IgD-negative memory B cell (primary cell): Measurements from ENCODE around the gene FRY. TPM values are rescaled to one million over a fixed set of nuclear protein-coding genes. Genes with fewer than 3 reads are reported as not detected.

Experiments used
- H3K27ac Mint-ChIP-seq, 3 donors: one replicate each; pipeline ENCODE4 v1.8.0; 2020 to 2022; ENCODE audit warnings: mild to moderate bottlenecking in 3 of 3, mixed read lengths in 3 of 3, moderate library complexity in 1 of 3
- H3K27me3 Mint-ChIP-seq: one replicate; pipeline ENCODE4 v1.8.0; 2021; ENCODE audit warnings: mixed read lengths
- H3K36me3 Mint-ChIP-seq: one replicate; pipeline ENCODE4 v1.8.0; 2020; ENCODE audit warnings: mild to moderate bottlenecking, mixed read lengths
- H3K4me1 Mint-ChIP-seq, 3 donors: one replicate each; pipeline ENCODE4 v1.8.0; 2020 to 2022; ENCODE audit warnings: mixed read lengths in 3 of 3, mild to moderate bottlenecking in 1 of 3
- H3K4me3 Mint-ChIP-seq, 4 donors: one replicate each; pipeline ENCODE4 v1.8.0; 2020 to 2022; ENCODE audit warnings: mild to moderate bottlenecking in 4 of 4, mixed read lengths in 4 of 4, moderate library complexity in 3 of 4
- H3K9me3 Mint-ChIP-seq, 3 donors: one replicate each; pipeline ENCODE4 v1.8.0; 2020 to 2021; ENCODE audit warnings: mixed read lengths in 3 of 3, mild to moderate bottlenecking in 1 of 3
- polyA plus RNA-seq: library from polyadenylated mRNA; unstranded; fragments of 300-500 nt; fragmentation: Illumina TruSeq; gene quantifications from one replicate; pipeline ENCODE4 v1.2.3, GENCODE V29; 2021

FRY gene
- polyA plus RNA-seq, 1 donor from 2014 or later: 1.2 TPM

GRCh38 chr13:32254916-32255723 is 223.5 kb downstream of the FRY start:
- peaks cover 2% of the 10 kb centered on the region for H3K27me3 Mint-ChIP-seq
- H3K9me3 Mint-ChIP-seq: no peaks in the 10 kb centered on the region
- H3K4me1 Mint-ChIP-seq: no peaks in the 10 kb centered on the region
- H3K4me3 Mint-ChIP-seq: no peak overlapping the region
- no peak overlapping the region for H3K27ac Mint-ChIP-seq
- H3K36me3 Mint-ChIP-seq: no peaks in the 10 kb centered on the region

GRCh38 chr13:32255724-32256109 is 224.1 kb downstream of the FRY start:
- no peak overlapping the region for H3K27ac Mint-ChIP-seq

GRCh38 chr13:32256243-32256642 is 224.7 kb downstream of the FRY start:
- Mint-ChIP-seq H3K9me3 (no peaks in the 10 kb centered on the region), H3K4me1 (no peaks in the 10 kb centered on the region), H3K4me3 (no peak overlapping the region), H3K27ac (no peak overlapping the region), H3K36me3 (no peaks in the 10 kb centered on the region), H3K27me3 (peaks cover 2% of the 10 kb centered on the region)

More at GRCh38 chr13:32255724-32256109, 224.1 kb downstream of the FRY start:
- Mint-ChIP-seq H3K4me3 (no peak overlapping the region), H3K27me3 (peaks cover 2% of the 10 kb centered on the region), H3K9me3 (no peaks in the 10 kb centered on the region), H3K4me1 (no peaks in the 10 kb centered on the region), H3K36me3 (no peaks in the 10 kb centered on the region)

- no peak overlapping the region for H3K4me3 Mint-ChIP-seq
Observed at GRCh38 chr13:32257649-32258048, 226.1 kb downstream of the FRY start.

GRCh38 chr13:32259116-32259515 is 227.5 kb downstream of the FRY start:
- peaks cover 2% of the 10 kb centered on the region for H3K36me3 Mint-ChIP-seq
- H3K4me1 Mint-ChIP-seq: no peaks in the 10 kb centered on the region
- peaks cover 2% of the 10 kb centered on the region for H3K27me3 Mint-ChIP-seq
- peak overlapping the region in 1 of 3 donors; percentile 79 for H3K27ac Mint-ChIP-seq
- no peaks in the 10 kb centered on the region for H3K9me3 Mint-ChIP-seq
- no peak overlapping the region for H3K4me3 Mint-ChIP-seq

More at GRCh38 chr13:32257649-32258048, 226.1 kb downstream of the FRY start:
- Mint-ChIP-seq H3K27me3 (peaks cover 2% of the 10 kb centered on the region), H3K27ac (no peak overlapping the region), H3K9me3 (no peaks in the 10 kb centered on the region), H3K36me3 (peaks cover 2% of the 10 kb centered on the region), H3K4me1 (no peaks in the 10 kb centered on the region)

GRCh38 chr13:32261567-32261966 is 230.0 kb downstream of the FRY start:
- H3K27ac Mint-ChIP-seq: no peak overlapping the region
- no peaks in the 10 kb centered on the region for H3K27me3 Mint-ChIP-seq
- no peak overlapping the region for H3K4me3 Mint-ChIP-seq
- no peaks in the 10 kb centered on the region for H3K4me1 Mint-ChIP-seq
- peaks cover 2% of the 10 kb centered on the region for H3K36me3 Mint-ChIP-seq
- H3K9me3 Mint-ChIP-seq: no peaks in the 10 kb centered on the region

- Mint-ChIP-seq H3K4me1 (no peaks in the 10 kb centered on the region), H3K36me3 (peaks cover 2% of the 10 kb centered on the region), H3K27ac (no peak overlapping the region), H3K9me3 (no peaks in the 10 kb centered on the region), H3K4me3 (no peak overlapping the region), H3K27me3 (no peaks in the 10 kb centered on the region)
Observed at GRCh38 chr13:32262165-32262564, 230.6 kb downstream of the FRY start.

GRCh38 chr13:32262619-32263018 is 231.0 kb downstream of the FRY start:
- Mint-ChIP-seq H3K36me3 (peaks cover 2% of the 10 kb centered on the region), H3K9me3 (no peaks in the 10 kb centered on the region), H3K4me3 (no peak overlapping the region), H3K27me3 (no peaks in the 10 kb centered on the region), H3K27ac (no peak overlapping the region), H3K4me1 (no peaks in the 10 kb centered on the region)

GRCh38 chr13:32264407-32264806 is 232.8 kb downstream of the FRY start:
- no peaks in the 10 kb centered on the region for H3K4me1 Mint-ChIP-seq
- H3K4me3 Mint-ChIP-seq: no peak overlapping the region
- no peaks in the 10 kb centered on the region for H3K27me3 Mint-ChIP-seq
- peaks cover 2% of the 10 kb centered on the region for H3K36me3 Mint-ChIP-seq
- no peak overlapping the region for H3K27ac Mint-ChIP-seq
- no peaks in the 10 kb centered on the region for H3K9me3 Mint-ChIP-seq

- peaks cover 2% of the 10 kb centered on the region for H3K36me3 Mint-ChIP-seq
- H3K4me1 Mint-ChIP-seq: no peaks in the 10 kb centered on the region
- no peak overlapping the region for H3K27ac Mint-ChIP-seq
- H3K4me3 Mint-ChIP-seq: no peak overlapping the region
- H3K27me3 Mint-ChIP-seq: no peaks in the 10 kb centered on the region
- no peaks in the 10 kb centered on the region for H3K9me3 Mint-ChIP-seq
Observed at GRCh38 chr13:32265726-32266125, 234.2 kb downstream of the FRY start.

- Mint-ChIP-seq H3K4me3 (no peak overlapping the region), H3K27me3 (no peaks in the 10 kb centered on the region), H3K27ac (no peak overlapping the region), H3K36me3 (peaks cover 2% of the 10 kb centered on the region), H3K9me3 (no peaks in the 10 kb centered on the region), H3K4me1 (no peaks in the 10 kb centered on the region)
Observed at GRCh38 chr13:32266130-32266529, 234.6 kb downstream of the FRY start.

GRCh38 chr13:32267836-32268439 is 236.4 kb downstream of the FRY start:
- no peak overlapping the region for H3K27ac Mint-ChIP-seq
- H3K27me3 Mint-ChIP-seq: no peaks in the 10 kb centered on the region
- no peak overlapping the region for H3K4me3 Mint-ChIP-seq
- H3K9me3 Mint-ChIP-seq: no peaks in the 10 kb centered on the region
- no peaks in the 10 kb centered on the region for H3K36me3 Mint-ChIP-seq
- H3K4me1 Mint-ChIP-seq: no peaks in the 10 kb centered on the region

- H3K36me3 Mint-ChIP-seq: peaks cover 3% of the 10 kb centered on the region
- no peaks in the 10 kb centered on the region for H3K9me3 Mint-ChIP-seq
- H3K27ac Mint-ChIP-seq: peak overlapping the region in 1 of 3 donors; percentile 40
- no peaks in the 10 kb centered on the region for H3K27me3 Mint-ChIP-seq
- H3K4me1 Mint-ChIP-seq: no peaks in the 10 kb centered on the region
- H3K4me3 Mint-ChIP-seq: no peak overlapping the region
Observed at GRCh38 chr13:32272021-32272683, 240.6 kb downstream of the FRY start.

- Mint-ChIP-seq H3K36me3 (peaks cover 6% of the 10 kb centered on the region), H3K27ac (no peak overlapping the region), H3K9me3 (no peaks in the 10 kb centered on the region)
Observed at GRCh38 chr13:32277839-32278238, 246.3 kb downstream of the FRY start.

GRCh38 chr13:32278426-32278825 is 246.9 kb downstream of the FRY start:
- Mint-ChIP-seq H3K27ac (no peak overlapping the region), H3K36me3 (peaks cover 6% of the 10 kb centered on the region), H3K27me3 (no peaks in the 10 kb centered on the region), H3K9me3 (no peaks in the 10 kb centered on the region), H3K4me3 (no peak overlapping the region), H3K4me1 (no peaks in the 10 kb centered on the region)

More at GRCh38 chr13:32277839-32278238, 246.3 kb downstream of the FRY start:
- Mint-ChIP-seq H3K4me1 (no peaks in the 10 kb centered on the region), H3K27me3 (no peaks in the 10 kb centered on the region), H3K4me3 (no peak overlapping the region)
